HCT116 (cell line): Measurements from ENCODE around the gene RBMY1A1. TPM values are rescaled to one million over a fixed set of nuclear protein-coding genes. Genes with fewer than 3 reads are reported as not detected.
"Not testable (repeated sequence)": the region's sequence is repeated elsewhere in the genome, so short reads cannot be mapped to it uniquely, and the experiment has no call there.

Source experiments
- ATAC-seq: fragments of 200-7000 bp; cut with Tn5 transposase; 2 replicates; pipeline ENCODE4 v1.9.1; 2020; ENCODE audit warnings: mild to moderate bottlenecking, moderate library complexity
- BruUV-seq: library from RNA; stranded (reverse); fragments of 400-500 nt; replicated peaks from 2 replicates; lab custom pipeline; 2021; lab: Mats Ljungman, UMichigan
- CTCF ChIA-PET: fragments of 300-600 bp; sonication (Branson Sonifier 250); formaldehyde crosslinking; loops from one replicate; lab custom pipeline; 2021; ENCODE audit warnings: antibody characterized with exemption; lab: Charles Lee
- POLR2A ChIA-PET: fragments of 300-600, 350-600 bp; sonication (Branson Sonifier 250); formaldehyde crosslinking; loops from one replicate; lab custom pipeline; 2021; ENCODE audit warnings: antibody characterized with exemption; lab: Charles Lee
- RAD21 ChIA-PET, 2 experiments: fragments of 300-600 bp; sonication (Branson Sonifier 250); formaldehyde crosslinking; loops; one replicate each; lab custom pipeline; 2023; ENCODE audit warnings: low total read pairs in 2 of 2; ENCODE audit not compliant: uncharacterized antibody in 2 of 2, unreplicated experiment in 2 of 2, low non-redundant PET in 1 of 2; lab: Charles Lee
- DNase-seq: peaks from one replicate; pipeline ENCODE4 v3.0.0-alpha.2; 2010; ENCODE audit warnings: low read depth, low spot score
- H2AFZ ChIP-seq: fragments of 200-600 bp; shearing (Covaris generic), sonication (generic); 2 replicates; pipeline ENCODE4 v1.6.1; 2017; ENCODE audit warnings: low read depth, mixed run types, mixed read lengths, antibody characterized with exemption, low read length; ENCODE audit not compliant: poor library complexity, severe bottlenecking
- H3K27ac ChIP-seq: 2 replicates; pipeline ENCODE4 v1.5.1; 2012; ENCODE audit warnings: low read depth, low read length
- H3K27me3 ChIP-seq: fragments of 200-600 bp; sonication (generic); 2 replicates; pipeline ENCODE4 v1.6.1; 2016; ENCODE audit warnings: mixed run types, low read length, mixed read lengths; ENCODE audit not compliant: insufficient read depth
- H3K36me3 ChIP-seq, 2 experiments: fragments of 200-500 bp in 1 of 2; fragments of 200-600 bp in 1 of 2; sonication (Bioruptor generic) in 1 of 2; sonication (generic) in 1 of 2; 2 replicates each; pipeline versions ENCODE4 v1.5.1 to v1.6.1; 2014 to 2016; ENCODE audit warnings: low read length in 2 of 2, inconsistent platforms in 1 of 2, mixed read lengths in 1 of 2, mixed run types in 1 of 2; ENCODE audit not compliant: insufficient read depth in 2 of 2, control insufficient read depth in 1 of 2
- H3K4me1 ChIP-seq, 2 experiments: fragments of 200-600 bp in 1 of 2; sonication (generic) in 1 of 2; 2 replicates each; pipeline versions ENCODE4 v1.5.1 to v1.6.1; 2012 to 2017; ENCODE audit warnings: low read length in 2 of 2, inconsistent platforms in 1 of 2, mild to moderate bottlenecking in 1 of 2, mixed read lengths in 1 of 2, mixed run types in 1 of 2, moderate library complexity in 1 of 2; ENCODE audit not compliant: insufficient read depth in 2 of 2, control insufficient read depth in 1 of 2
- H3K4me2 ChIP-seq: fragments of 200-600 bp; sonication (generic); 2 replicates; pipeline ENCODE4 v1.6.1; 2017; ENCODE audit warnings: mixed run types, low read length, mixed read lengths
- H3K4me3 ChIP-seq, 2 experiments: fragments of 200-600 bp in 1 of 2; sonication (generic) in 1 of 2; replicated peaks in 1 of 2; 2 replicates each; pipeline ENCODE4 v1.5.1; 2011 to 2016; ENCODE audit warnings: low read length in 2 of 2, control low read depth in 1 of 2, low read depth in 1 of 2, mild to moderate bottlenecking in 1 of 2, mixed read lengths in 1 of 2, mixed run types in 1 of 2
- H3K79me2 ChIP-seq: fragments of 200-600 bp; sonication (generic); 2 replicates; pipeline ENCODE4 v1.6.1; 2017; ENCODE audit warnings: mild to moderate bottlenecking, mixed run types, low read length, moderate library complexity, mixed read lengths; ENCODE audit not compliant: insufficient read depth
- H3K9ac ChIP-seq: fragments of 200-600 bp; sonication (generic); 2 replicates; pipeline ENCODE4 v1.6.1; 2016; ENCODE audit warnings: low read length, mixed read lengths
- H3K9me2 ChIP-seq: fragments of 200-600 bp; sonication (generic), shearing (Covaris generic); 2 replicates; pipeline ENCODE4 v1.6.1; 2017; ENCODE audit warnings: mixed run types, mild to moderate bottlenecking, moderate library complexity; ENCODE audit not compliant: insufficient read depth
- H3K9me3 ChIP-seq, 2 experiments: fragments of 200-500 bp in 1 of 2; fragments of 200-600 bp in 1 of 2; sonication (Bioruptor generic) in 1 of 2; sonication (generic) in 1 of 2; 2 replicates each; pipeline ENCODE4 v1.6.1; 2014 to 2017; ENCODE audit warnings: low read length in 2 of 2, mixed read lengths in 2 of 2, inconsistent platforms in 1 of 2, low read depth in 1 of 2, mild to moderate bottlenecking in 1 of 2, mixed run types in 1 of 2, moderate library complexity in 1 of 2; ENCODE audit not compliant: control insufficient read depth in 1 of 2, insufficient read depth in 1 of 2
- H4K20me1 ChIP-seq: fragments of 200-600 bp; sonication (generic), shearing (Covaris generic); 2 replicates; pipeline ENCODE4 v1.6.1; 2017; ENCODE audit warnings: mixed run types, mild to moderate bottlenecking, moderate library complexity; ENCODE audit not compliant: insufficient read depth
- ATF3 ChIP-seq: IDR thresholded peaks from 2 replicates; pipeline ENCODE4 v1.6.1; 2012
- CBX3 ChIP-seq: IDR thresholded peaks from 2 replicates; pipeline ENCODE4 v1.6.1; 2012; ENCODE audit warnings: low read depth
- CEBPB ChIP-seq: IDR thresholded peaks from 2 replicates; pipeline ENCODE4 v1.6.1; 2012; ENCODE audit warnings: low read depth
- CTCF ChIP-seq, 3 experiments: fragments of 200-600 bp in 1 of 3; sonication (generic) in 1 of 3; IDR thresholded peaks in 2 of 3; conservative IDR thresholded peaks in 1 of 3; 2 replicates each; pipeline ENCODE4 v1.5.1; 2012 to 2017; ENCODE audit warnings: low read depth in 2 of 3, low read length in 2 of 3, antibody characterized with exemption in 1 of 3, borderline replicate concordance in 1 of 3, control low read depth in 1 of 3, mild to moderate bottlenecking in 1 of 3, mixed read lengths in 1 of 3, mixed run types in 1 of 3, moderate library complexity in 1 of 3; ENCODE audit not compliant: insufficient read depth in 1 of 3
- EGR1 ChIP-seq: IDR thresholded peaks from 2 replicates; pipeline ENCODE4 v1.6.1; 2012; ENCODE audit warnings: low read depth
- EZH2phosphoT487 ChIP-seq: fragments of 200-600 bp; IDR thresholded peaks from 2 replicates; pipeline ENCODE4 v1.6.1; 2018; ENCODE audit warnings: antibody characterized with exemption, borderline replicate concordance
- FOSL1 ChIP-seq: IDR thresholded peaks from 2 replicates; pipeline ENCODE4 v1.6.1; 2012; ENCODE audit warnings: low read depth
- JUND ChIP-seq: IDR thresholded peaks from 2 replicates; pipeline ENCODE4 v1.6.1; 2012
- MAX ChIP-seq: IDR thresholded peaks from 2 replicates; pipeline ENCODE4 v1.6.1; 2012
- REST ChIP-seq: IDR thresholded peaks from 2 replicates; pipeline ENCODE4 v1.6.1; 2012; ENCODE audit warnings: low read depth
- SP1 ChIP-seq: IDR thresholded peaks from 2 replicates; pipeline ENCODE4 v1.6.1; 2012; ENCODE audit warnings: low read depth
- TCF7L2 ChIP-seq: IDR thresholded peaks from 2 replicates; pipeline ENCODE4 v1.7.0; 2011; ENCODE audit warnings: borderline replicate concordance, inconsistent platforms; ENCODE audit not compliant: insufficient read depth, insufficient read length; ENCODE audit errors: extremely low read depth
- ZBTB33 ChIP-seq: IDR thresholded peaks from 2 replicates; pipeline ENCODE4 v1.6.1; 2011; ENCODE audit warnings: mild to moderate bottlenecking, low read length, moderate library complexity; ENCODE audit not compliant: insufficient replicate concordance; ENCODE audit errors: extremely low read depth
- ZFX ChIP-seq: fragments of 450-650 bp; IDR thresholded peaks from 2 replicates; pipeline ENCODE4 v1.6.1; 2017
- ZNF274 ChIP-seq: fragments of 200-500 bp; sonication (Bioruptor generic); IDR thresholded peaks from 2 replicates; pipeline ENCODE4 v1.6.1; 2014; ENCODE audit warnings: mild to moderate bottlenecking, low read depth, low read length, inconsistent platforms
- intact Hi-C: fragments of 100-400 bp; cut with micrococcal nuclease; formaldehyde crosslinking; loops from 2 replicates; pipeline ENCODE4 v1.10.0; 2022
- total RNA-seq: library from RNA; stranded (reverse); gene quantifications from one replicate; pipeline ENCODE4 v1.2.1, GENCODE V29; 2021; ENCODE audit not compliant: unreplicated experiment

The RBMY1A1 gene
- total RNA-seq, 1 experiment from 2014 or later, result not detected

GRCh38 chrY:21585449-21585848, 50.8 kb downstream of the RBMY1A1 start:
- H4K20me1 ChIP-seq, result no peaks in the 10 kb centered on the region
- no peaks in the 10 kb centered on the region for H3K9me2 ChIP-seq
- no peak overlapping the region for H3K9ac ChIP-seq
- ChIA-PET RAD21 (no interaction called here), CTCF (no interaction called here), POLR2A (no interaction called here)
- H3K27ac ChIP-seq, result no peak overlapping the region
- BruUV-seq, result no TSS peak
- no peak overlapping the region for H3K4me3 ChIP-seq
- no peak for TF ChIP-seq ZFX
- no peak for TF ChIP-seq FOSL1
- no peak for TF ChIP-seq SP1
- no peak for TF ChIP-seq JUND
- TF ChIP-seq CTCF (IDR thresholded peaks at IDR 0.05 in 2 of 3, conservative IDR thresholded peaks at IDR 0.05 in 1 of 3; ENCODE audit: borderline replicate concordance in 1 of 3, insufficient read depth in 1 of 3, low read depth in 2 of 3, low read length in 2 of 3), result no peak
- no peak for TF ChIP-seq ZNF274
- no peak for TF ChIP-seq CEBPB
- no peak for TF ChIP-seq EGR1
- no peak for TF ChIP-seq ZBTB33
- TF ChIP-seq MAX, result no peak
- TF ChIP-seq TCF7L2, result no peak
- no peak for TF ChIP-seq REST
- no peak for TF ChIP-seq EZH2phosphoT487
- TF ChIP-seq ATF3, result no peak
- no peak for TF ChIP-seq CBX3
- DNase-seq, result no peak
- H3K9me3 ChIP-seq, result no peaks in the 10 kb centered on the region
- H3K36me3 ChIP-seq, result no peaks in the 10 kb centered on the region
- H3K4me2 ChIP-seq, result no peak overlapping the region
- H3K27me3 ChIP-seq, result no peaks in the 10 kb centered on the region
- no peak for ATAC-seq
- no peaks in the 10 kb centered on the region for H3K4me1 ChIP-seq
- intact Hi-C loops, result no loop called here
- no peak overlapping the region for H2AFZ ChIP-seq
- no peaks in the 10 kb centered on the region for H3K79me2 ChIP-seq

GRCh38 chrY:21586454-21586853, 51.8 kb downstream of the RBMY1A1 start:
- DNase-seq, H2AFZ ChIP-seq, POLR2A ChIA-PET, RAD21 ChIA-PET, CTCF ChIA-PET, H3K79me2 ChIP-seq, H4K20me1 ChIP-seq, H3K9me3 ChIP-seq, H3K4me3 ChIP-seq, H3K4me1 ChIP-seq, H3K9me2 ChIP-seq, H3K27ac ChIP-seq, H3K4me2 ChIP-seq, H3K27me3 ChIP-seq, intact Hi-C loops, ATAC-seq, H3K36me3 ChIP-seq, BruUV-seq, H3K9ac ChIP-seq: not testable (repeated sequence)
